Heart left ventricle (tissue), 16 donors: ENCODE data around the gene ENTPD3. TPM values are rescaled to one million over a fixed set of nuclear protein-coding genes. Genes with fewer than 3 reads are reported as not detected.

ENCODE experiments used
- ATAC-seq, 4 donors: fragments of 200-7000 bp; cut with Tn5 transposase; one replicate each; pipeline ENCODE4 v1.9.1; 2020 to 2022; ENCODE audit warnings: moderate library complexity in 4 of 4, mild to moderate bottlenecking in 3 of 4, moderate number of reproducible peaks in 1 of 4
- DNase-seq, 5 donors: peaks; one replicate each; pipeline ENCODE4 v3.0.0-alpha.2; 2020
- H3K27ac ChIP-seq, 12 donors: fragments of 200-600 bp; sonication (generic) in 4 of 12; one replicate each; pipeline versions ENCODE4 v1.5.0 to v1.8.0; 2016 to 2022; ENCODE audit warnings: mild to moderate bottlenecking in 2 of 12
- H3K27me3 ChIP-seq, 9 donors: fragments of 200-600 bp; sonication (generic) in 2 of 9; one replicate each; pipeline versions ENCODE4 v1.5.1 to v1.8.0; 2016 to 2022; ENCODE audit warnings: mild to moderate bottlenecking in 3 of 9
- H3K36me3 ChIP-seq, 9 donors: fragments of 200-600 bp; sonication (generic) in 2 of 9; one replicate each; pipeline versions ENCODE4 v1.5.0 to v1.8.0; 2018 to 2022; ENCODE audit warnings: mild to moderate bottlenecking in 2 of 9
- H3K4me1 ChIP-seq, 12 donors: fragments of 200-600 bp; sonication (generic) in 4 of 12; one replicate each; pipeline versions ENCODE4 v1.5.0 to v1.8.0; 2016 to 2022; ENCODE audit warnings: mild to moderate bottlenecking in 3 of 12
- H3K4me3 ChIP-seq, 12 donors: fragments of 200-600 bp; sonication (generic) in 4 of 12; one replicate each; pipeline versions ENCODE4 v1.5.0 to v1.8.0; 2017 to 2022; ENCODE audit warnings: mild to moderate bottlenecking in 9 of 12, moderate library complexity in 4 of 12
- H3K9me3 ChIP-seq, 12 donors: fragments of 200-600 bp; sonication (generic) in 4 of 12; one replicate each; pipeline versions ENCODE4 v1.5.0 to v1.8.0; 2016 to 2022; ENCODE audit warnings: mild to moderate bottlenecking in 1 of 12
- CTCF ChIP-seq, 12 donors: fragments of 200-600 bp; sonication (generic) in 4 of 12; IDR thresholded peaks; one replicate each; pipeline versions ENCODE4 v1.5.0 to v1.8.0; 2018 to 2022; ENCODE audit warnings: antibody characterized with exemption in 12 of 12, mild to moderate bottlenecking in 5 of 12
- POLR2A ChIP-seq, 2 donors: fragments of 450-650 bp; IDR thresholded peaks; one replicate each; pipeline ENCODE4 v1.6.1; 2017; ENCODE audit warnings: antibody characterized with exemption in 2 of 2, mild to moderate bottlenecking in 2 of 2, moderate library complexity in 2 of 2
- WGBS, 4 donors: extraction: QIAGEN DNeasy Blood & Tissue Kit in 2 of 4; methylation state at CpG; one replicate each; pipeline versions ENCODE4 v1.1.5 to v1.1.7; 2013 to 2018; 5-methylcytosine and 5-hydroxymethylcytosine counted together
- intact Hi-C, 10 donors: fragments of 100-400 bp; cut with DNase I; formaldehyde crosslinking; loops; one replicate each; pipeline versions ENCODE4 v1.11.1 to v1.14.2; 2022
- polyA plus RNA-seq, 2 donors: library from polyadenylated mRNA; stranded (reverse); fragments of 200-250 nt; gene quantifications; one replicate each; pipeline ENCODE4 v1.2.3, GENCODE V29; 2013
- total RNA-seq, 9 donors: library from RNA; depleted of rRNA in 2 of 9; stranded (reverse); fragments of >200 nt in 2 of 9; fragmentation: NEBNext Ultra II Directional in 3 of 9; extraction: Animal tissue kit (Norgen Biotek cat#: 25700) in 3 of 9; gene quantifications; one replicate each; pipeline versions ENCODE4 v1.1.0 to v1.2.4, GENCODE V29; 2016 to 2023
- donor health status: ischemic (EF 13 %, LVEDD 7.1; RV severe dilation, severe dysfunction).
- donor health status: healthy with polysubstance abuse.
- donor health status: DM: no; HTN: yes; CAD: no.
- donor health status: DM: no; HTN: no; CAD: no.
- donor health status: ischemic (EF 25% LVEDD 6.9; RV normal size, moderate dysfunction).
- donor health status: ischemic (EF 25% LVEDD 5.7; RV mildly dilated, moderate dysfunction).
- donor health status: healthy.
- donor health status: DM: yes; HTN: yes; CAD: no.
- donor health status: ischemic (EF 35%, LVEDD 5.7; RV mildly dilated, moderate dysfunction).
- donor health status: nonischemic (EF 11% LVEDD 7.7; RV severe dilation, severe dysfunction).
- donor health status: DM: yes; HTN: yes; CAD: no.
- donor health status: PGD.
- donor health status: ischemic (EF 29% LVEDD 5.4; RV normal size, mild dysfunction).
- donor health status: nonischemic (EF 23%, LVEDD 6.1; RV moderate dilation, normal function).

ENTPD3 gene
- total and polyA plus RNA-seq, 11 donors, result 0.12 to 0.83 (median 0.32) TPM

GRCh38 chr3:40417845-40418543 lies 31.0 kb downstream of the ENTPD3 start:
- no peak overlapping the region for H3K4me3 ChIP-seq
- DNase-seq, result no peak
- H3K9me3 ChIP-seq, result no peaks in the 10 kb centered on the region
- peaks cover 0 to 20% (median 0%) of the 10 kb centered on the region in 12 donors for H3K4me1 ChIP-seq
- intact Hi-C loops, result no loop called here
- 89 to 97% (median 92%) methylated on average over 2 of the region's 2 CpGs for WGBS, 4 donors
- no peak overlapping the region for H3K27ac ChIP-seq
- no peaks in the 10 kb centered on the region for H3K27me3 ChIP-seq
- peaks cover 0 to 7% (median 0%) of the 10 kb centered on the region in 9 donors for H3K36me3 ChIP-seq
- TF ChIP-seq CTCF (IDR thresholded peaks at IDR 0.05) (no peak), POLR2A (IDR thresholded peaks at IDR 0.05) (no peak)
- no peak for ATAC-seq

GRCh38 chr3:40422861-40423260 lies 35.9 kb downstream of the ENTPD3 start:
- WGBS, 4 donors, result 73 to 80% (median 79%) methylated on average over 1 of the region's 1 CpG
- intact Hi-C loops, result no loop called here
- Histone ChIP-seq H3K27ac (no peak overlapping the region), H3K36me3 (peaks cover 0 to 23% (median 3%) of the 10 kb centered on the region in 9 donors), H3K4me3 (no peak overlapping the region), H3K9me3 (no peaks in the 10 kb centered on the region), H3K27me3 (no peaks in the 10 kb centered on the region), H3K4me1 (no peaks in the 10 kb centered on the region)
- no peak for TF ChIP-seq CTCF (IDR thresholded peaks at IDR 0.05)
- no peak for TF ChIP-seq POLR2A (IDR thresholded peaks at IDR 0.05)
- ATAC-seq (no peak), DNase-seq (no peak)

DNA sequence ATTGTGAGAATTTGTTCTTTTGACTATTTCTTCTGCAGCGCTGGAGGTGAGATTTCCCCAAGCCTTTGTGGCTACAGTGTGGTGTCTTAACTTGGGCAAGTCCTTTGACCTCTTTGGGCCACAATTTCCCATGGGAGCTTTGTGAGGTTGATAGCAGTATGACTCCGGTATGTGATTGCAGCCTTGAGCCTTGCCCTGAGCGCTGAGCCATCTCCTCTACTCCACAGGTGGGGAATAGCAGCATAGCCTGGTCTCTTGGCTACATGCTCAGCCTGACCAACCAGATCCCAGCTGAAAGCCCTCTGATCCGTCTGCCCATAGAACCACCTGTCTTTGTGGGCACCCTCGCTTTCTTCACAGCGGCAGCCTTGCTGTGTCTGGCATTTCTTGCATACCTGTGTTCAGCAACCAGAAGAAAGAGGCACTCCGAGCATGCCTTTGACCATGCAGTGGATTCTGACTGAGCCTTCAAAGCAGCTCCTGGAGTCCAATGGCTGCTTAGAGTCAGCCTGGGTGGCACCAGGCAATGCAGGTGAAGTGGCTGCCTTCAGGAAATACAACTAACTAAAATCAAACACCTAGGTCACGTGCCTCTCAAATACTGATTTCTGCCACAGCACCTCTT lies 40.2 kb downstream of the ENTPD3 start:
- Histone ChIP-seq H3K4me3 (no peak overlapping the region), H3K9me3 (no peaks in the 10 kb centered on the region), H3K27ac (no peak overlapping the region), H3K27me3 (no peaks in the 10 kb centered on the region), H3K4me1 (no peaks in the 10 kb centered on the region), H3K36me3 (peaks cover 0 to 21% (median 3%) of the 10 kb centered on the region in 9 donors)
- TF ChIP-seq POLR2A (IDR thresholded peaks at IDR 0.05), result no peak
- TF ChIP-seq CTCF (IDR thresholded peaks at IDR 0.05), result no peak
- WGBS, 4 donors, result 90 to 96% (median 93%) methylated on average over 8 of the region's 8 CpGs
- intact Hi-C loops, result no loop called here
- DNase-seq (no peak), ATAC-seq (no peak)

DNA sequence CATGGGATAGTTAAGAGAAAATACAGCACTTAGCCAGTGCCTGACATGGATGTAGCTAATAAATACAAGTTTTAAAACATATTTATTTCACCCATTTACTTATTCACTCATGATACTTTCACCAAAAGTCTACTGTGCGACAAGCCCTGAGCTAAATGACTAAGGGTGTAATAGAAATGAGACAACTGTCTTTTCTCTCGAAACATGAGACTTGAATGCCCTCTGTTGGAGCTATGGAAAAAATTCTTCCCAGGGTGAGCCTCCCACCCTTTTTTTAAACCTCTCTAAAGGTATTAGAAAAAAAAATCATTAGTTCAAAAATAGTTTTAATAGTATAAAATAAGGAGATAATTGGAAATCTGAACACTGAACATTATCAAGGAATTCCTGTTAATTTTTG lies 45.8 kb downstream of the ENTPD3 start:
- no peak for ATAC-seq
- H3K27me3 ChIP-seq, result no peaks in the 10 kb centered on the region
- intact Hi-C loops, result loop anchor here in 6 of 10 donors (1.0 to 10.0 kb wide), 5 partner anchors 98 to 108 kb away; no protein-coding TSS in a partner anchor
- no peak for DNase-seq
- H3K27ac ChIP-seq, result no peak overlapping the region
- H3K4me1 ChIP-seq, result no peaks in the 10 kb centered on the region
- H3K9me3 ChIP-seq, result no peaks in the 10 kb centered on the region
- TF ChIP-seq POLR2A (IDR thresholded peaks at IDR 0.05) (no peak), CTCF (IDR thresholded peaks at IDR 0.05) (peak in 3 of 12 donors; percentile 9 to 21 (median 18))
- no peak overlapping the region for H3K4me3 ChIP-seq
- 83 to 89% (median 87%) methylated on average over 2 of the region's 2 CpGs for WGBS, 4 donors
- H3K36me3 ChIP-seq, result peaks cover 0 to 6% (median 0%) of the 10 kb centered on the region in 9 donors
